ENCODE data around the gene KLK14. TPM values are rescaled to one million over a fixed set of nuclear protein-coding genes. Genes with fewer than 3 reads are reported as not detected.

KLK14 gene
- total RNA-seq, 1 experiment from 2014 or later, result 0.26 TPM

- no peaks in the 10 kb centered on the region for H3K79me2 ChIP-seq (ENCODE audit: insufficient read depth, low read length)
- H4K5ac ChIP-seq (ENCODE audit: insufficient read length, low read depth, low read length), result no peak overlapping the region
- no peak overlapping the region for H2BK5ac ChIP-seq (ENCODE audit: insufficient read length, low read length)
- H4K8ac ChIP-seq (replicated peaks; ENCODE audit: insufficient read length, low read depth, low read length), result no peak overlapping the region
- no peaks in the 10 kb centered on the region for H3K23me2 ChIP-seq (ENCODE audit: insufficient read length, low read depth, low read length, poor library complexity, severe bottlenecking)
- H2AK5ac ChIP-seq (ENCODE audit: insufficient read length, low read length), result no peak overlapping the region
- H3K4me2 ChIP-seq (ENCODE audit: insufficient read depth, insufficient read length, low read length), result no peak overlapping the region
- H3K4me3 Mint-ChIP-seq, result no peak overlapping the region
- H4K91ac ChIP-seq (ENCODE audit: insufficient read length, low read depth, low read length), result no peak overlapping the region
- H3K56ac ChIP-seq (ENCODE audit: insufficient read length, low read depth, low read length), result no peak overlapping the region
- no peak overlapping the region for H3K23ac ChIP-seq (ENCODE audit: insufficient read length, low read depth, low read length)
- no CpG with 5 or more reads among the region's 6 CpGs for WGBS (ENCODE audit: extremely low coverage, insufficient read length, low lambda C conversion rate)
- no peak overlapping the region for H3T11ph ChIP-seq (ENCODE audit: low read length)
- H3K9me3 Mint-ChIP-seq, result no peaks in the 10 kb centered on the region
- H3K9ac ChIP-seq (ENCODE audit: extremely low read depth, insufficient read length, low read length), result no peak overlapping the region
- no peaks in the 10 kb centered on the region for H4K20me1 ChIP-seq (ENCODE audit: control insufficient read depth, insufficient read depth, insufficient read length)
- no peak overlapping the region for H3K27ac Mint-ChIP-seq
- H3K4me1 Mint-ChIP-seq, result peaks cover 5% of the 10 kb centered on the region in 2 experiments; a peak in 3 of 4 replicates
- H3K27ac ChIP-seq (ENCODE audit: insufficient read length, low read depth, low read length), result no peak overlapping the region
- peaks cover 32% of the 10 kb centered on the region for H3K27me3 Mint-ChIP-seq (ENCODE audit: low read depth)
- no peak overlapping the region for H2BK15ac ChIP-seq (ENCODE audit: low read depth, low read length)
- no peak for DNase-seq
- no peak overlapping the region for H2BK120ac ChIP-seq (ENCODE audit: low read depth, low read length, poor library complexity, severe bottlenecking)
- H2BK20ac ChIP-seq (ENCODE audit: low read depth, low read length, poor library complexity, severe bottlenecking), result no peak overlapping the region
- no peaks in the 10 kb centered on the region for H3K9me3 ChIP-seq (ENCODE audit: control insufficient read depth, low read depth, low read length)
- no peak for TF ChIP-seq CTCF (conservative IDR thresholded peaks at IDR 0.05)
- H3K4me1 ChIP-seq (ENCODE audit: insufficient read depth, low read length), result no peaks in the 10 kb centered on the region
- H2AFZ ChIP-seq (ENCODE audit: low read length), result no peak overlapping the region
- no peak overlapping the region for H2BK12ac ChIP-seq (ENCODE audit: insufficient read length, low read depth, low read length)
- H3K18ac ChIP-seq (ENCODE audit: insufficient read length, low read depth, low read length), result no peak overlapping the region
- H3K14ac ChIP-seq (ENCODE audit: insufficient read depth, low read length), result no peak overlapping the region
- no peaks in the 10 kb centered on the region for H3K79me1 ChIP-seq (ENCODE audit: insufficient read depth, low read depth, low read length, poor library complexity, severe bottlenecking)
- H3K36me3 Mint-ChIP-seq (ENCODE audit: insufficient read depth in 1 of 3, low read depth in 3 of 3), result no peaks in the 10 kb centered on the region
- no peaks in the 10 kb centered on the region for H3K27me3 ChIP-seq (ENCODE audit: insufficient read depth, low read length)
- H3K4ac ChIP-seq (ENCODE audit: low read depth, low read length), result no peak overlapping the region
These were observed 34.1 kb upstream of the KLK14 start for GRCh38 chr19:51116736-51117286.

Measured in H9 (cell line).